T-cell (primary cell): ENCODE measurements around the gene CCSER1. TPM values are rescaled to one million over a fixed set of nuclear protein-coding genes. Genes with fewer than 3 reads are reported as not detected.

Source experiments
- ATAC-seq, 4 experiments: fragments of 200-7000 bp in 3 of 4; fragments of 150-1000 bp in 1 of 4; cut with Tn5 transposase; replicated peaks in 1 of 4; 1 replicate in 3 of 4; 2 replicates in 1 of 4; pipeline ENCODE4 v1.10.0; 2021; ENCODE audit warnings: moderate library complexity in 3 of 4, mild to moderate bottlenecking in 2 of 4, moderate number of reproducible peaks in 1 of 4
- CTCF ChIA-PET, 2 donors: fragments of 300-600 bp; sonication (Branson Sonifier 250); formaldehyde crosslinking; loops; one replicate each; lab custom pipeline; 2022; ENCODE audit warnings: antibody characterized with exemption in 2 of 2; lab: Charles Lee
- POLR2A ChIA-PET, 2 donors: fragments of 300-600 bp; sonication (Branson Sonifier 250); formaldehyde crosslinking; loops; one replicate each; lab custom pipeline; 2022; ENCODE audit warnings: antibody characterized with exemption in 2 of 2; lab: Charles Lee
- DNase-seq, 35 experiments: peaks; one replicate each; pipeline versions ENCODE4 v3.0.0 to v3.0.0-alpha.2; 2013 to 2023
- H3K27ac ChIP-seq: one replicate; pipeline ENCODE4 v1.5.1; 2013; ENCODE audit warnings: low read length
- H3K27me3 ChIP-seq, 2 experiments: replicated peaks in 1 of 2; 1 replicate in 1 of 2; 2 replicates in 1 of 2; pipeline versions ENCODE4 v1.6.1 to v1.7.0; 2013; ENCODE audit warnings: low read length in 1 of 2, mixed read lengths in 1 of 2; ENCODE audit not compliant: control insufficient read depth in 2 of 2, insufficient read depth in 2 of 2; ENCODE audit errors: extremely low read depth in 1 of 2
- H3K36me3 ChIP-seq, 2 donors: 1 replicate in 1 of 2; 2 replicates in 1 of 2; pipeline versions ENCODE4 v1.6.1 to v1.7.0; 2013; ENCODE audit warnings: low read length in 1 of 2; ENCODE audit not compliant: control insufficient read depth in 2 of 2, insufficient read depth in 1 of 2; ENCODE audit errors: extremely low read depth in 1 of 2
- H3K4me1 ChIP-seq, 2 experiments: 1 replicate in 1 of 2; 2 replicates in 1 of 2; pipeline versions ENCODE4 v1.6.1 to v1.7.0; 2013; ENCODE audit warnings: low read length in 2 of 2, mixed read lengths in 1 of 2; ENCODE audit not compliant: insufficient read depth in 2 of 2, control insufficient read depth in 1 of 2; ENCODE audit errors: extremely low read depth in 1 of 2
- H3K4me3 ChIP-seq, 2 donors: 1 replicate in 1 of 2; 2 replicates in 1 of 2; pipeline versions ENCODE4 v1.5.1 to v1.7.0; 2013; ENCODE audit warnings: mild to moderate bottlenecking in 2 of 2, low read length in 1 of 2, moderate library complexity in 1 of 2; ENCODE audit not compliant: control insufficient read depth in 1 of 2; ENCODE audit errors: extremely low read depth in 1 of 2
- H3K9me3 ChIP-seq: 2 replicates; pipeline ENCODE4 v1.7.0; 2013
- H3K27ac Mint-ChIP-seq, 2 donors: one replicate each; pipeline ENCODE4 v1.8.0; 2020 to 2021; ENCODE audit warnings: mild to moderate bottlenecking in 2 of 2, mixed read lengths in 2 of 2
- H3K27me3 Mint-ChIP-seq, 2 donors: one replicate each; pipeline ENCODE4 v1.8.0; 2021 to 2022; ENCODE audit warnings: mixed read lengths in 2 of 2
- H3K36me3 Mint-ChIP-seq: one replicate; pipeline ENCODE4 v1.8.0; 2021; ENCODE audit warnings: mixed read lengths
- H3K4me1 Mint-ChIP-seq, 3 donors: one replicate each; pipeline ENCODE4 v1.8.0; 2020 to 2022; ENCODE audit warnings: mixed read lengths in 3 of 3, mild to moderate bottlenecking in 1 of 3
- H3K4me3 Mint-ChIP-seq, 3 donors: one replicate each; pipeline ENCODE4 v1.8.0; 2020 to 2022; ENCODE audit warnings: mild to moderate bottlenecking in 3 of 3, mixed read lengths in 3 of 3, moderate library complexity in 3 of 3
- H3K9me3 Mint-ChIP-seq, 3 donors: one replicate each; pipeline ENCODE4 v1.8.0; 2020 to 2022; ENCODE audit warnings: mixed read lengths in 3 of 3
- WGBS: methylation state at CpG from one replicate; pipeline ENCODE4 v1.1.5; 2013; ENCODE audit warnings: missing lambda C conversion rate; ENCODE audit not compliant: insufficient coverage; 5-methylcytosine and 5-hydroxymethylcytosine counted together
- total RNA-seq, 35 experiments: library from RNA in 6 of 35; stranded (reverse) in 6 of 35; fragments of 120-200 nt in 1 of 35; gene quantifications; one replicate each; pipeline versions ENCODE4 v1.2.1 to v1.2.4 and lab custom pipeline; 2013 to 2026

Gene CCSER1
- total RNA-seq, 5 donors from 2014 or later (not counting 1 experiment from before 2014, with no cell fraction given), result 0.35 to 1.4 (median 0.98) TPM

DNA sequence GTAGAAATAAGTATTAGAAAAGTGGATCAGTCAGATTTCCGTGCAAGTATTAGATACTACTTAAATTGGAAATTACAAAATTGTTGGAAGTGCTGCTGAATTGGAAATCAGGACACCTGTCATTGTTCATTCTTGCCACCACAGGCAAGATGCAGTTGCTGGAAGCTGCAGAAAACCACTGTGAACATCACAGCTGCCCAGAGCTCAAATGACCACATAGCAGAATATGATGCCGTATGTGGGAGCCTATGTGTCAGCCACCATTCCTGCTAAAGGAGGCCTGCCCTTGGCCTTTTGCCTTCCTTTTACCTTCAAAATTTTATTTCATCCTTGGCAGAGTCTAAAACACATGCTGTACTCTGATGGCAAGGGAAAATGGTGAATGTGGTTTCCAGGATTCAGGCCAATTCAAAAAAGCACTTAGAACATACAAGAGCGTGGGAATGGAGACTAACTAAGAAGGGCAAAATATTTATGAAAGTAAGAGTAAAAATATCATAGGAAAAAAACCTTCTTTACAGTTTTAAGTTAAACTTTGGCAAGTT lies 1171.0 kb downstream of the CCSER1 start:
- no peaks in the 10 kb centered on the region for H3K4me1 ChIP-seq
- ChIA-PET POLR2A (no interaction called here), CTCF (interaction anchor here in 1 of 2 donors (0.6 kb wide), 1 partner anchor 32 kb away, joined by 3 read pairs; no protein-coding TSS in a partner anchor)
- Mint-ChIP-seq H3K4me1 (no peaks in the 10 kb centered on the region), H3K9me3 (peaks cover 8 to 15% (median 13%) of the 10 kb centered on the region in 3 donors), H3K4me3 (no peak overlapping the region), H3K27ac (no peak overlapping the region), H3K27me3 (no peaks in the 10 kb centered on the region), H3K36me3 (no peaks in the 10 kb centered on the region)
- no peaks in the 10 kb centered on the region for H3K9me3 ChIP-seq
- no peak overlapping the region for H3K4me3 ChIP-seq
- ATAC-seq, result no peak
- no peak for DNase-seq
- H3K27ac ChIP-seq, result no peak overlapping the region
- no peaks in the 10 kb centered on the region for H3K36me3 ChIP-seq
- no peaks in the 10 kb centered on the region for H3K27me3 ChIP-seq
- 80% methylated on average over 1 of the region's 3 CpGs for WGBS

GRCh38 chr4:91298824-91299223 lies 1171.6 kb downstream of the CCSER1 start:
- ChIA-PET CTCF (interaction anchor here in 1 of 2 donors (0.6 kb wide), 1 partner anchor 33 kb away, joined by 3 read pairs; no protein-coding TSS in a partner anchor), POLR2A (no interaction called here)
- Histone ChIP-seq H3K9me3 (no peaks in the 10 kb centered on the region), H3K27me3 (no peaks in the 10 kb centered on the region), H3K4me1 (no peaks in the 10 kb centered on the region), H3K36me3 (no peaks in the 10 kb centered on the region), H3K27ac (no peak overlapping the region), H3K4me3 (no peak overlapping the region)
- DNase-seq (no peak), ATAC-seq (no peak)
- H3K27me3 Mint-ChIP-seq, result no peaks in the 10 kb centered on the region
- H3K27ac Mint-ChIP-seq, result no peak overlapping the region
- no peaks in the 10 kb centered on the region for H3K36me3 Mint-ChIP-seq
- no CpG with 5 or more reads among the region's 1 CpG for whole genome bisulfite sequencing
- H3K9me3 Mint-ChIP-seq, result peaks cover 8 to 15% (median 13%) of the 10 kb centered on the region in 3 donors
- no peaks in the 10 kb centered on the region for H3K4me1 Mint-ChIP-seq
- H3K4me3 Mint-ChIP-seq, result no peak overlapping the region

- no peak for DNase-seq
- Mint-ChIP-seq H3K27ac (no peak overlapping the region), H3K4me3 (no peak overlapping the region), H3K36me3 (no peaks in the 10 kb centered on the region), H3K27me3 (no peaks in the 10 kb centered on the region), H3K9me3 (peaks cover 8 to 13% (median 10%) of the 10 kb centered on the region in 3 donors), H3K4me1 (no peaks in the 10 kb centered on the region)
- Histone ChIP-seq H3K9me3 (no peaks in the 10 kb centered on the region), H3K27me3 (no peaks in the 10 kb centered on the region), H3K4me3 (no peak overlapping the region), H3K27ac (no peak overlapping the region), H3K4me1 (no peaks in the 10 kb centered on the region), H3K36me3 (no peaks in the 10 kb centered on the region)
- 25% methylated on average over 2 of the region's 2 CpGs for WGBS
- ChIA-PET POLR2A (no interaction called here), CTCF (interaction anchor here in 1 of 2 donors (0.6 kb wide), 1 partner anchor 10 kb away, joined by 3 read pairs; no protein-coding TSS in a partner anchor)
- ATAC-seq, result no peak
Measured at GRCh38 chr4:91302120-91302519, 1174.9 kb downstream of the CCSER1 start.

GRCh38 chr4:91304292-91304691 lies 1177.1 kb downstream of the CCSER1 start:
- no peak for DNase-seq
- Mint-ChIP-seq H3K4me3 (no peak overlapping the region), H3K27me3 (no peaks in the 10 kb centered on the region), H3K27ac (no peak overlapping the region), H3K36me3 (no peaks in the 10 kb centered on the region), H3K4me1 (no peaks in the 10 kb centered on the region), H3K9me3 (peaks cover 8 to 13% (median 10%) of the 10 kb centered on the region in 3 donors)
- Histone ChIP-seq H3K4me3 (no peak overlapping the region), H3K27me3 (no peaks in the 10 kb centered on the region), H3K9me3 (no peaks in the 10 kb centered on the region), H3K4me1 (no peaks in the 10 kb centered on the region), H3K36me3 (no peaks in the 10 kb centered on the region), H3K27ac (no peak overlapping the region)
- POLR2A ChIA-PET, result no interaction called here
- CTCF ChIA-PET, result no interaction called here
- no peak for ATAC-seq
- no CpG with 5 or more reads among the region's 3 CpGs for WGBS

GRCh38 chr4:91317434-91317833 lies 1190.2 kb downstream of the CCSER1 start:
- CTCF ChIA-PET, result no interaction called here
- Histone ChIP-seq H3K4me3 (no peak overlapping the region), H3K27me3 (no peaks in the 10 kb centered on the region), H3K9me3 (peaks cover 2% of the 10 kb centered on the region), H3K27ac (no peak overlapping the region), H3K4me1 (no peaks in the 10 kb centered on the region), H3K36me3 (no peaks in the 10 kb centered on the region)
- POLR2A ChIA-PET, result no interaction called here
- H3K36me3 Mint-ChIP-seq, result no peaks in the 10 kb centered on the region
- WGBS, result no CpG with 5 or more reads among the region's 4 CpGs
- ATAC-seq, result no peak
- DNase-seq, result no peak
- H3K4me3 Mint-ChIP-seq, result no peak overlapping the region
- H3K9me3 Mint-ChIP-seq, result peaks cover 21 to 29% (median 23%) of the 10 kb centered on the region in 3 donors
- H3K4me1 Mint-ChIP-seq, result no peaks in the 10 kb centered on the region
- no peaks in the 10 kb centered on the region for H3K27me3 Mint-ChIP-seq
- no peak overlapping the region for H3K27ac Mint-ChIP-seq

- no peak for DNase-seq
- H3K27ac Mint-ChIP-seq, result no peak overlapping the region
- CTCF ChIA-PET, result no interaction called here
- H3K27me3 Mint-ChIP-seq, result no peaks in the 10 kb centered on the region
- H3K9me3 ChIP-seq, result peaks cover 2% of the 10 kb centered on the region
- peaks cover 11 to 19% (median 15%) of the 10 kb centered on the region in 3 donors for H3K9me3 Mint-ChIP-seq
- no peak overlapping the region for H3K4me3 ChIP-seq
- H3K27ac ChIP-seq, result no peak overlapping the region
- H3K27me3 ChIP-seq, result no peaks in the 10 kb centered on the region
- no peaks in the 10 kb centered on the region for H3K36me3 ChIP-seq
- 87% methylated on average over 4 of the region's 4 CpGs for WGBS
- POLR2A ChIA-PET, result no interaction called here
- H3K4me3 Mint-ChIP-seq, result no peak overlapping the region
- H3K4me1 Mint-ChIP-seq, result no peaks in the 10 kb centered on the region
- ATAC-seq, result no peak
- no peaks in the 10 kb centered on the region for H3K36me3 Mint-ChIP-seq
- H3K4me1 ChIP-seq, result no peaks in the 10 kb centered on the region
Measured at GRCh38 chr4:91319556-91320268, 1192.5 kb downstream of the CCSER1 start.
